Neuronal stem cell (in vitro differentiated cells): ENCODE data around the gene EARS2.

Experiments used
- DNase-seq: peaks from one replicate; pipeline ENCODE4 v3.0.0-alpha.2; 2013; ENCODE audit warnings: low spot score
- H2AFZ ChIP-seq: one replicate; pipeline ENCODE4 v1.6.1; 2013; ENCODE audit warnings: mild to moderate bottlenecking, low read length, inconsistent platforms
- H2AK5ac ChIP-seq: 2 replicates; pipeline ENCODE4 v1.6.1; 2013; ENCODE audit warnings: low read depth, mild to moderate bottlenecking, inconsistent platforms, low read length, moderate library complexity, mixed read lengths
- H2BK120ac ChIP-seq: 2 replicates; pipeline ENCODE4 v1.6.1; 2013; ENCODE audit warnings: low read depth, mild to moderate bottlenecking, inconsistent platforms, low read length, moderate library complexity, mixed read lengths
- H2BK12ac ChIP-seq: one replicate; pipeline ENCODE4 v1.6.1; 2013; ENCODE audit warnings: low read length, inconsistent platforms
- H2BK15ac ChIP-seq: 2 replicates; pipeline ENCODE4 v1.6.1; 2013; ENCODE audit warnings: mild to moderate bottlenecking, low read length, inconsistent platforms, mixed read lengths
- H2BK5ac ChIP-seq: one replicate; pipeline ENCODE4 v1.6.1; 2013; ENCODE audit warnings: inconsistent platforms, mild to moderate bottlenecking, low read length, moderate library complexity
- H3K14ac ChIP-seq: one replicate; pipeline ENCODE4 v1.6.1; 2013; ENCODE audit warnings: low read length, inconsistent platforms
- H3K18ac ChIP-seq: 2 replicates; pipeline ENCODE4 v1.6.1; 2013; ENCODE audit warnings: low read length, inconsistent platforms
- H3K23ac ChIP-seq: 2 replicates; pipeline ENCODE4 v1.6.1; 2013; ENCODE audit warnings: low read depth, mild to moderate bottlenecking, mixed read lengths, low read length, inconsistent platforms; ENCODE audit not compliant: poor library complexity
- H3K27ac ChIP-seq: replicated peaks from 3 replicates; pipeline ENCODE4 v1.5.1; 2013; ENCODE audit warnings: low read length, inconsistent platforms
- H3K27me3 ChIP-seq, 3 experiments: 2 replicates each; pipeline ENCODE4 v1.6.1; 2013; ENCODE audit warnings: low read length in 3 of 3, mild to moderate bottlenecking in 2 of 3, inconsistent platforms in 1 of 3, low read depth in 1 of 3, mixed read lengths in 1 of 3, moderate library complexity in 1 of 3; ENCODE audit not compliant: control insufficient read depth in 3 of 3, insufficient read depth in 3 of 3
- H3K36me3 ChIP-seq, 2 donors: replicated peaks in 1 of 2; 2 replicates each; pipeline ENCODE4 v1.6.1; 2013; ENCODE audit warnings: low read length in 2 of 2; ENCODE audit not compliant: control insufficient read depth in 2 of 2, insufficient read depth in 2 of 2
- H3K4ac ChIP-seq: 2 replicates; pipeline ENCODE4 v1.6.1; 2013; ENCODE audit warnings: inconsistent platforms, mild to moderate bottlenecking, low read length, moderate library complexity
- H3K4me1 ChIP-seq, 2 donors: 1 replicate in 1 of 2; 2 replicates in 1 of 2; pipeline ENCODE4 v1.6.1; 2013; ENCODE audit warnings: low read length in 2 of 2, low read depth in 1 of 2; ENCODE audit not compliant: control insufficient read depth in 2 of 2, insufficient read depth in 1 of 2
- H3K4me2 ChIP-seq: one replicate; pipeline ENCODE4 v1.6.1; 2013; ENCODE audit warnings: mild to moderate bottlenecking, low read length, inconsistent platforms; ENCODE audit not compliant: insufficient read depth, poor library complexity, severe bottlenecking
- H3K4me3 ChIP-seq, 2 donors: 2 replicates each; pipeline ENCODE4 v1.5.1; 2013; ENCODE audit warnings: low read length in 2 of 2, mild to moderate bottlenecking in 2 of 2, inconsistent platforms in 1 of 2, moderate library complexity in 1 of 2
- H3K79me1 ChIP-seq: one replicate; pipeline ENCODE4 v1.6.1; 2013; ENCODE audit warnings: low read depth, mild to moderate bottlenecking, inconsistent platforms, low read length, moderate library complexity
- H3K9ac ChIP-seq: one replicate; pipeline ENCODE4 v1.6.1; 2013; ENCODE audit warnings: mild to moderate bottlenecking, low read depth, low read length, inconsistent platforms; ENCODE audit not compliant: poor library complexity
- H3K9me3 ChIP-seq, 2 donors: replicated peaks in 1 of 2; 2 replicates each; pipeline versions ENCODE3 to v1.6.1; 2013; ENCODE audit warnings: low read length in 2 of 2, mild to moderate bottlenecking in 2 of 2, inconsistent platforms in 1 of 2, low read depth in 1 of 2, mixed read lengths in 1 of 2, moderate library complexity in 1 of 2; ENCODE audit not compliant: control insufficient read depth in 2 of 2, insufficient read depth in 1 of 2
- H4K8ac ChIP-seq: one replicate; pipeline ENCODE4 v1.6.1; 2013; ENCODE audit warnings: low read depth, mild to moderate bottlenecking, inconsistent platforms, low read length, moderate library complexity
- H4K91ac ChIP-seq: one replicate; pipeline ENCODE4 v1.6.1; 2013; ENCODE audit warnings: low read length, low read depth, mild to moderate bottlenecking, inconsistent platforms; ENCODE audit not compliant: poor library complexity
- WGBS, 2 donors: extraction: QIAGEN DNeasy Blood & Tissue Kit; methylation state at CpG; one replicate each; pipeline ENCODE4 v1.1.7; 2013; ENCODE audit warnings: missing lambda C conversion rate in 2 of 2, mixed read lengths in 1 of 2; ENCODE audit not compliant: insufficient read length in 2 of 2, insufficient replicate concordance in 1 of 2; ENCODE audit errors: extremely low coverage in 2 of 2; 5-methylcytosine and 5-hydroxymethylcytosine counted together

The EARS2 gene

DNA sequence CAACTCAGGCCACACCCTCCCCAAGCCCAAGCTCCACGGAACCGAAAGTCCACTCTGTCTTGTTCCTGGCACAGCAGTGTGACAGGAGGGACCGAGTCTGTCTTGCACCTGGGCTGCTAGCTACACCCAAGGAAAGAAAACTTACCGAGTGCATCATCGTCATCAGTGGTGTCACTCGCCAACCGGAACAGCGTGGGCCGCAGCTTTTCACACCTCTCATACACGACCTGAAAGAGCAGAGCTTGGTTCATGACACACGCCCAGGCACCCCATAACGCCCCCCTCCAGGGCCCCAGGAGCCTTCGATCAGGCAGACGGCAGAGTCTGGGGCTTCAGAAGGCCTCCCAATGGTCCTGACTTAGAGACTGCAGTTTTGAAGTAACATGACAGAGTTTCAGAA is 74.4 kb downstream of the EARS2 start:
- no peak overlapping the region for H4K8ac ChIP-seq
- no peak overlapping the region for H3K9ac ChIP-seq
- no peaks in the 10 kb centered on the region for H3K4me1 ChIP-seq
- H2BK15ac ChIP-seq = no peak overlapping the region
- no peak for DNase-seq
- no peak overlapping the region for H2AK5ac ChIP-seq
- peaks cover 69 to 94% of the 10 kb centered on the region in 2 donors for H3K36me3 ChIP-seq
- no peak overlapping the region for H4K91ac ChIP-seq
- H3K4me2 ChIP-seq = no peak overlapping the region
- no peak overlapping the region for H3K14ac ChIP-seq
- no peaks in the 10 kb centered on the region for H3K79me1 ChIP-seq
- H2BK120ac ChIP-seq = no peak overlapping the region
- H3K4ac ChIP-seq = no peak overlapping the region
- H3K27ac ChIP-seq = no peak overlapping the region
- H2BK5ac ChIP-seq = no peak overlapping the region
- no peak overlapping the region for H3K4me3 ChIP-seq
- no peaks in the 10 kb centered on the region for H3K27me3 ChIP-seq
- no peak overlapping the region for H2AFZ ChIP-seq
- no peak overlapping the region for H3K23ac ChIP-seq
- no CpG with 5 or more reads among the region's 14 CpGs for WGBS, 2 donors
- no peak overlapping the region for H2BK12ac ChIP-seq
- no peaks in the 10 kb centered on the region for H3K9me3 ChIP-seq
- no peak overlapping the region for H3K18ac ChIP-seq

DNA sequence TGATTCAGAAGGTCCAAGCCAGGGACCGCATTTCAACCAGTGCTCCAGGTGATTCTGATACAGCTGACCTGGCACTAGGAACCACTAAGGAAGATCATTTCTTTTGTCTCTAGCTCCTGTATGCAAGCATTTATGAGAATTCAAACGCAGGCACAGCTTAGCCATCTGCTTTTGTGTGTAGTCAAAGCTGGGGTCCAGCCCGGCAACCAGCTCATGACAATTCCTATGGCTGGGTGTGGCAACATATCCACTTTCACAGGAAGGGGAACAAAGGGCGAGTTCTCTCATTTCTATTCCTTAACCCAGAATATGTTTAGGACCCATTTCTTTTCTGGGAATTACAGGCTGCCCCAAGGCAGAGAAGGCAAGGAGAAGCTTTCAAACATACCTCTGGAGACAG is 76.9 kb downstream of the EARS2 start:
- no peak for DNase-seq
- Histone ChIP-seq H2AK5ac (no peak overlapping the region), H3K79me1 (no peaks in the 10 kb centered on the region), H3K4me1 (no peaks in the 10 kb centered on the region), H3K9me3 (no peaks in the 10 kb centered on the region), H3K23ac (no peak overlapping the region), H3K4me3 (no peak overlapping the region), H3K4ac (no peak overlapping the region), H2BK12ac (no peak overlapping the region), H3K14ac (no peak overlapping the region), H3K27me3 (no peaks in the 10 kb centered on the region), H3K18ac (no peak overlapping the region), H2BK5ac (no peak overlapping the region), H2BK120ac (no peak overlapping the region), H3K27ac (no peak overlapping the region), H3K4me2 (no peak overlapping the region), H4K91ac (no peak overlapping the region), H2BK15ac (no peak overlapping the region), H4K8ac (no peak overlapping the region), H3K9ac (no peak overlapping the region), H3K36me3 (peaks cover 58 to 95% of the 10 kb centered on the region in 2 donors), H2AFZ (no peak overlapping the region)
- WGBS, 2 donors = no CpG with 5 or more reads among the region's 4 CpGs

GRCh38 chr16:23479138-23479537 is 78.0 kb downstream of the EARS2 start:
- no peak overlapping the region for H2BK12ac ChIP-seq
- H4K91ac ChIP-seq = no peak overlapping the region
- no peak overlapping the region for H3K9ac ChIP-seq
- H3K27me3 ChIP-seq = no peaks in the 10 kb centered on the region
- H3K4me1 ChIP-seq = no peaks in the 10 kb centered on the region
- H2BK120ac ChIP-seq = no peak overlapping the region
- no CpG with 5 or more reads among the region's 3 CpGs for WGBS, 2 donors
- H3K4ac ChIP-seq = no peak overlapping the region
- H2AK5ac ChIP-seq = no peak overlapping the region
- H2BK5ac ChIP-seq = no peak overlapping the region
- no peak overlapping the region for H4K8ac ChIP-seq
- H3K27ac ChIP-seq = no peak overlapping the region
- H3K9me3 ChIP-seq = no peaks in the 10 kb centered on the region
- H3K23ac ChIP-seq = no peak overlapping the region
- no peak overlapping the region for H3K18ac ChIP-seq
- no peaks in the 10 kb centered on the region for H3K79me1 ChIP-seq
- peak overlapping the region in 1 of 2 donors; percentile 19 for H3K4me3 ChIP-seq
- DNase-seq = no peak
- H3K14ac ChIP-seq = no peak overlapping the region
- no peak overlapping the region for H2BK15ac ChIP-seq
- H3K36me3 ChIP-seq = peaks cover 59 to 95% of the 10 kb centered on the region in 2 donors
- no peak overlapping the region for H3K4me2 ChIP-seq
- no peak overlapping the region for H2AFZ ChIP-seq

DNA sequence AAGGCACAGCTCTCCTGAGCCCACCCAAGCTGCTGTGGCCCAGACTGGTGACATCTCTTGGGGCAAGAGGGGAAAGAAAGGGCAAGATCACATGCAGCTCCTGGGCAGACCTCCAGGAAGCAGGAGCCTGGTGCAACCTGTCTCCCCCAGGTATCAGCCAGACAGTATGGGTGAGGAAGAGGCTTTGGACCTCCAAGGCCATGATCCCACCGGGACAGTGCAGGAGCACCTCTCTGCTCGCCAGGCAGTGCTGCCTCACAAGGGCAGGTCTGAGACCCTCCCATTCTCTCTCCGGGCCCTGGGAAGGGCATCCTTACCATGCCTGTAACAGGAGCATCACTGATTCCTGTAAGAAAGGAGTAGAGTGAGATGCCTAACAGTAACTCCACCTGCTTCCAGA is 78.6 kb downstream of the EARS2 start:
- Histone ChIP-seq H4K8ac (no peak overlapping the region), H3K27me3 (no peaks in the 10 kb centered on the region), H3K14ac (no peak overlapping the region), H2BK120ac (no peak overlapping the region), H3K4me2 (no peak overlapping the region), H2BK12ac (no peak overlapping the region), H4K91ac (no peak overlapping the region), H3K9ac (no peak overlapping the region), H3K4ac (no peak overlapping the region), H3K36me3 (peaks cover 62 to 98% of the 10 kb centered on the region in 2 donors), H3K79me1 (no peaks in the 10 kb centered on the region), H3K4me1 (no peaks in the 10 kb centered on the region), H2AFZ (no peak overlapping the region), H3K23ac (no peak overlapping the region), H2AK5ac (no peak overlapping the region), H3K18ac (no peak overlapping the region), H2BK15ac (no peak overlapping the region), H3K9me3 (no peaks in the 10 kb centered on the region), H3K4me3 (no peak overlapping the region), H3K27ac (no peak overlapping the region), H2BK5ac (no peak overlapping the region)
- no peak for DNase-seq
- no CpG with 5 or more reads among the region's 3 CpGs for WGBS, 2 donors
